ENCODE data around the gene TMEM147.
A peak's percentile ranks its signal among the peaks of the same experiment; 100 is the strongest.

TMEM147 gene, protein sequence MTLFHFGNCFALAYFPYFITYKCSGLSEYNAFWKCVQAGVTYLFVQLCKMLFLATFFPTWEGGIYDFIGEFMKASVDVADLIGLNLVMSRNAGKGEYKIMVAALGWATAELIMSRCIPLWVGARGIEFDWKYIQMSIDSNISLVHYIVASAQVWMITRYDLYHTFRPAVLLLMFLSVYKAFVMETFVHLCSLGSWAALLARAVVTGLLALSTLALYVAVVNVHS

DNA sequence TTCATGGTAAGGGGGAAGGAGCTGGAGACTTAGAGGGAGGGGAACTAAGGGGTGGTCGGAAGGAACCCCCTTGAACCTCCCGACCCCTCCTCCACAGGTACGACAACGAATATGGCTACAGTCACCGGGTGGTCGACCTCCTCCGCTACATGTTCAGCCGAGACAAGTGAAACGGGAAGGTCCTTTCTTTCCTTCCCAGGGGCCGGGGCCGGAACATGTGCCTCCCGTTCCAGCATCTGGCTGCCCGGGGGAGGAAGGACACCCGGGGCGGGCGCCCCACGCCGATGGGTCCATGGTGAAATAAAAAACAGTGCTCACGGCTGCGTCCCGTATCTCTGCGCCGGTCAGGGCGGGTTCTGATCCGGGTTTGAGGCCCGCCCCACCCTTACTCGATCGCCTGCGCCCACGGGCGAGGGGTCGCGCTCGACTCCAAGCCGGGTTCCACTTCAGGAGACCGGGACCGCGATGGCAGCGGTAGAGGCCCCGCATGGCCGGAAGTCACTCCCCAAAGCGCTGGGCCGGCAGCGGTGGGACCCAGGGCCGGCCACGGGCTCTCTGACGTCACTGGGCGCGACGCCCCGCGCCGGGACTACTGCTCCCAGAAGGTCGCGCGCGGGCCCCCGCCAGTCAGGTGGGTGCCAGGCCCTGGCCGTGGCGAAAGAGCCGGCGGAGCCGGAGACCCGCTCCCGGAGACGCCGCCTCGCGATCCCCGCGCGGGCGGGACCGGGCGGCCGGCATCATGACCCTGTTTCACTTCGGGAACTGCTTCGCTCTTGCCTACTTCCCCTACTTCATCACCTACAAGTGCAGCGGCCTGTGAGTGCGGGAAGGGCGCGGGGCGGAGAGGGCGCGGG lies at the start of gene TMEM147:
TMEM147 (plus strand) TSS at position 626 of the 854 bp plus-strand sequence; CDS start at position 740, 114 bp downstream.
- peak; percentile 94 for DNase-seq

DNA sequence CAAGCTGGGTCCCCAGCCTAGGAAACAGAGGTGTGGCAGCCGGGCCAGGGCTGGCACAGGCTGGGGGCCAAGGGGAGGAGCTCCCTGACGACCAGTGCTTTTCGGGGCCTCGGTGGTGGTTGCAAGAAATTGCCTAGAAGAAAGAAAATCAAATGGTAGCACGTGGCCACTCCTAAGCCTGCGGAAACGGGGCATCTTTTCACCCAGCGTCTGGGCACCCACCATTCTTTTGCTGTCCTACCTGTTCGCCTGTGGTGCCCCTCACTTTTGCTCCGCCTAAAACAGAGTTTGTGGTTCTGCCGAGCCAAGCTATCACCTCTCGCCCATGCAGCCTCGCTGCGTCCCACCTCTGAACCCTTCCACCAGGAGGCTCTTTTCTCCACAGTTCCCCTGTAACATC lies 48.0 kb upstream of the TMEM147 start:
- DNase-seq, result no peak

DNA sequence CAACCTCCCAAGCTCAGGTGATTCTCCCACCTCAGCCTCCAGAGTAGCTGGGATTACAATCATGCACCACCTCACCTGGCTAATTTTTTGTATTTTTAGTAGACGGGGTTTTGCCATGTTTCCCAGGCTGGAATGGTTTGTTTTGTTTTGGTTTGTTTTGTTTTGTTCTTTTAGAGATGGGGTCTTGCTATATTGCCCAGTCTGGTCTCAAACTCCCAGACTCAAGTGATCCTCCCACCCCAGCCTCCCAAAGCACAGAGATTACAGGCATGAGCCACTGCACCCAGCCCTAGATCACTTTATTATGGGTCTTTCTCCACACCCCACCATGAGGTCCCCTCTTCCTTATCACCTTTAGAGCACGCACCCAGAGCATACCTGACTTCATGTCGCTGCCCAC lies 47.2 kb upstream of the TMEM147 start:
- DNase-seq, result no peak

DNA sequence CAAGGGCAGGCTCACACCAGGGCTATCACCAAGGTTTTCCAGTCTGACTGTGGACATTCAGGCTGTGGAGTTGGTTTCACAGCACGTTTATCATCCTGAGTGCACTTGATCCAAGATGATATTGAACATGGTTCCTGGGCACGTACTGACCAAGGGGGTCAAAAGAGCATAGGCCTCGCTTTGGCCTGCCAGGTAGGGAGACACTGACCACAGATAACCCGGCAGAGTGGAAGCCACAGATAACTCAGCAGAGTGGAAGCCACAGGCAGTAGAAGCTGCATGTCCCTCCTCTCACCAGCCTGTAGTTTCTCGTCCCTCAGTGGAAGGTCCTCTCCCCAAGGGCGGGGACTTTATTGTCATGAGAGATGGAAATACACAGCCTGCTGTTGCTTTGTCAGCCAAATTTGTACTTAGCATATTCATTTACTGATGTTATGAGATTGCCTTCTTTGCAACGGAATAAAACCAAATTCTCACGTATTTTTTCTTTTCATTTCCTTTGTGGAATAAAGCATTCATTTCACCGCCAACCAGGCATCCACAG lies 46.4 kb upstream of the TMEM147 start:
- DNase-seq, result peak; percentile 16

DNA sequence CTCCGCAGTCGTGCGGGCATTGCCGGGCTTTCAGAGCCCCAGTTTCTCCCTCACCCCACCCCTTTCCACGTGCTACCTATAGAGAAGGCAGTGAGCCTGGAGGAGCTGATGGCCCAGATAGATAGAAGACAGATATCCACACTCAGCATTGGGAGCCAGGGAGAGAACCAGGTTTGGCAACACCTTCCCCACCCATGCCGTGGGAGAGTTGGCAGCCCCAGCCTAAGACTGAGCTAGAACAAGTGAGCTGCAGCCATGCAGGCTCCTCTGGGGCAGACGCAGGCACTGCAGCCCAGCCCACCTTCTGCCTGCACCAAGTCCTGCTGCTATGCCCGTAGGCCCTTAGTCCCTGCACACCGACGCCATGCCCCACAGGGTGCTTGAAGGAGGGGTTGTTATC lies 44.8 kb upstream of the TMEM147 start:
- DNase-seq, result no peak

DNA sequence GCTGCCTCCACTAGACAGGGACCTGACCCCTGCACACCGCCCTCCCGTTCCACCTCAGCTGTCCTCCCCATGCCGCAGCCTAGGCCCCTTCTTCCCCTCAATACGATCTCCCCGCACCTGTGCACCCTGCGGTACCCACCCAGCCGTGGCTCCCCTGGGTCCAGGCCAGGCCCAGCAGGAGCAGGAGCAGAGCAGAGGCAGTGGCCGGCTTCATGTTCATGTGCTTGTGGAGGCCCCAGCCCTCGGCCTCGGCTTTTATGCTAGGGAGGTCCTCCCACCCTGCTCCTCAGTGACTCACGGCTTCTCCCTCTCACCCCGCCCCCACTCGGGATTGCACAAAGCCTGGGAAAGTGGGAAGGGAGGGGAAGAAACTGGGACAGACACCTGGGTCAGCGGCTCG lies 43.7 kb upstream of the TMEM147 start:
- no peak for DNase-seq

DNA sequence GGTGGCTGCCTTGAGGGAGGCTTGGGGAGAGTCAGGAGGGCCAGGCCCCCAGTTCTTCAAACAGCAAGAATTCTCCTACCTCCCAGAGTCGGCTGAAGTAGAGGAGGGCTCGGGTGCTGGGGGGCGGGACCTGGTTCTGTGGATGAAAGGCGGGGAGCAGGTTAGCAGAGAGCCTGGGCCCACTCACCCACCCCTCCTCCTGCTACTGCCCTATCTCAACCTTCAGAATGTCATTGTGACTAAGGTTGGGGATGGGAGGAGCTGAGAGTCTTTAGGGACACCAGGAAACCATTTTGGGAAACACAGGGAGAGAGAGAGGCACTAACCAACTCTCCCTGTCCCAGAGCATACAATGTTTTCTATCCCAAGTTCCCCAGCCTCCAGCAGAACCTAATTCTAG lies 42.7 kb upstream of the TMEM147 start:
- no peak for DNase-seq

DNA sequence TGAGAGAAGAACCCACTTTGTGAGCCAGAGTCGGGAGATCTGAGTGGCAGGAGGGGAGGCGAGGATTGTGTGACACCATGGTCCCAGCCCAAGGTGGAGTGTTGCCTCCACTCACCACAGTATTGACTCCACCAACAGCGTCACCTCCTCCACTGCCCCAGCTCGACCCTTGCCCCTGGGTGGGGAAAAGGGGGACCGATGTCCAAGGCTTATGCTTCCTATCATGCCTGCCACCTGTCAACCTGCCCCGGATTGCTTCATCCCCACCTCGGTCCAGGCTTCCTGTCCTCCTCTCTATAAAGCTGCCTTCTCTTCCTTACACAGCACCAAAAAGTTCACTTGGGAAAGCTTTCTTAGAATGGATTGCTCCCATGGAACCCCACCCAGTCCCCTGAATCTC lies 39.4 kb upstream of the TMEM147 start:
- no peak for DNase-seq

DNA sequence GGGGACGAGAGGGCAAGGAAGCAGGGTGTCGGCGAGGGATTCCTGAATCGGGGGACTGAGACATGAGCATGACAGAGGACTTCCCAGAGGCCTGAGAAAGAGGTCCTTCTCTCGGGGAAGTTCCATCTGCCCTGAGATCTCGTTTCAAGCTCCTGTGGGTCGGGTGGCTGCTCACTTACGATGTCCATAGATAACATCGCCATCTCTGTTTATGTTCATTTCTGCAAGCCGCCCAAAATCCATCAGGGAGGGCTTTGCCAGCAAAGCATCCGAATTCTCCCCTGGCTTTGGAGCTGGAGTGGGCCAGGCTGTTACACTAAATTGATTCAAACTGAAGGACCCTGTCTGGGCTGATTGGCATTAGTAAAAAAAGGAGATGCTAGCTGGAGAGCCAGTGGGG lies 37.9 kb upstream of the TMEM147 start:
- DNase-seq, result no peak

DNA sequence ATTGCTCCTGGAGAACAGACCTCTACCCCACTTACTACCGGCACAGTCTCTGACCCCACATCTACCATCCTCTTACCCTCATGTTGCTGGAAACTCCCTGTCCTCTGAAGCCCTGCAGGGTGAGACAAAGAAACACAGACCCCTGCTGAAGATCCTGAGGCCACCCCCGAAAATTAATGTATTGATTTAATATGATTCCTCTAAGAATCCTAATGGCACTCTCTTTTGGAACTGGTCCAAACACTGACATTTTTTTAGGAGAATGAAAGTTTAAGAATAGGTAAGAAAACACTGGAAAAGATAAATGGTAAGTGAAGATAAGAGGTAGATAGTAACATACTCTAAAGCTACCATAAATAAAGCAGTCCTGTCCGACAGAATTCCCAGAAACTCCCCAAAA lies 37.3 kb upstream of the TMEM147 start:
- no peak for DNase-seq

DNA sequence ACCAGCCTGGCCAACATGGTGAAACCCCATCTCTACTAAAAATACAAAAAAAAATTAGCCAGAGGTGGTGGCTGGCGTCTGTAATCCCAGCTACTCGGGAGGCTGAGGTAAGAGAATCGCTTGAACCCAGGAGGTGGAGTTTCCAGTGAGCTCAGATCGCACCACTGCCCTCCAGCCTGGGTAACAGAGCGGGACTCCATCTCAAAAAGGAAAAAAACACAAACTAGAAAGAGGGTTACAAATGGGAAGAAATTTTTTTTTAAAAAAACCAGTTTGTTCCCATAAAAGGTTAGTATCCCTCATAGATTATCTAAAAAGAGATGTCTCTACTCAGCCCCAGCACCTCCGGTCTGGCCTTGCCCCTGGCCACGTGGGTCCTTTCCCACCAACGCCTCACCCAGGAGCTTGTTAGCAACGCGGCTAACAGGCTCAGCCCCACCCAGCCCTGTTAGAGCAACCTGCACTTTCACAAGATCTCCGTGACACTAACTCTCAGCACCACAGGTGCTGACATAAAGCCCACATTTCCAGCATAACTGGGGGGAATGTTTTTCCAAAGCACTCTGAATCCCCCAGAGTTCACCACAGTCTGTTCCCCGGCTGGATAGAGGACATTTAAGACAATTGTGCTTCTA lies 36.3 kb upstream of the TMEM147 start:
- peak; percentile 42 for DNase-seq

DNA sequence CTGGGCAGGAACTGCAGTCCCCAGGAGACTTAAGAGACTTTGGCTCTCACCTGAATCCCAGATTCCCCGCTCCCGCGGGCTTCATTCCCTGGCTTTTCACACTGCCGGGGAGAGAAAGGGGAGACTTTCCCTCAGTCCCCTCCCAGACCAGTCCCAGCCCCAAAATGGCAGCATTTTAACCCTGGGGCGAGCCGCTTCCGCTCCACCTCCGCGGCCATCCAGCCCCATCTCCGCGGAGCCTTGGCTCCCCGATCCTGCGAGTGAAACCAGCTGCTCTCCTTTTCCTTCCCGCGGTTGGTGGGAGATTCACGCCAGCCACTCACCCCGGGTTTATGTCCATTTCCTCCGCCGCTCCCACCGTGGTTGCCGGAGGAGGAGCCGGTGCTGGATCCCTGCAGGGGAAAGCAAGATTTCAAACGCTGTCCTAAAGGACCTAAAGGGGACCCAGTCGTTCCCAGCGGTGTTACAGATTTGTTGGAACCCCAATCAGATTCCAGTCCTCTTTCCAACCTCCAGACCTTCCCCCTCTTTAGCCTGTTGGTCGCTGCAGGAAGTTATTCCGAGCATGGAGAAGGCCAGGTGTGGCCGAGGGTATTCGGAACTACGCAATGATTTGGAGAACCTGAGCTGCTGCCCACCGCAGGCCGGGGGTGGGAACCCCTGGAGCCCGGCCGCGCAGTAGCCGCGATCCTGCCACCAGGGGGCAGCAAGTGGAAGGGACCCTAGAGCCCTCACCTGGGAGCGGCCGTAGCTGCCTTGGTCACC lies 35.4 kb upstream of the TMEM147 start:
- peak; percentile 78 for DNase-seq

DNA sequence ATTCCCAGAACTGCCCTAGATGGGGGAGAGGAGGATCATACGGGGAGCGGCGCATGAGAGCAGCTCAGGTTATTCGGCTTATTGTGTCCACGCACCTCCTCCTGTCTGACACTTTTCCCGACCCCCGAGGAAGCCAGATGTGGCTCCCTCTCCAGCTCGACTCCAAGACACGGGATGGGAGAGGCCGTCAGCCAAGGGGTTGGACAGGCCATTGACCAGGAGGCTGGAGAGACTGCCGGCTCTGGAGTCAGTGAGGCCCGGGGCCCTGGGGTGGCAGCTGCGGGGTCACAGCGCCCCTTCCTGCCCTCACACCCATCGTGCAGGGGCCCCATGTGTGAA lies 34.8 kb upstream of the TMEM147 start:
- no peak for DNase-seq

DNA sequence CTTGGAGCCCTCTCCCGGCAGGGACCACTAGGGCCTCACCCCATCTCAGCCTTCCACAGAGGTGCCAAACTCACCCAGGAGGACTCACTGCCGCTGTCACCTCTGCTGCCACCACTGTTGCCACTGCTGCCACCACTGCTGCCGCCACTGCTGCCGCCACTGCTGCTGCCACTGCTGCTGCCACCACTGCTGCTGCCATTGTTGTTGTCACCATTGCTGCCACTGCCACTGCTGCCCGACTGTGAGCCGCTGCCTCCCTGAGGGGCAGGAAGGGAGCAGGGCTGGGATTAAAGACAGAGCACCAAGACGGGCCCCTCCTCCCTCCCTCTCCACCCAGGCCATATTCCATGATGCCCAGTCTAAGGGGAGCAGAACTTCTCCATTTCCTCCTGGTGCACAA lies 34.1 kb upstream of the TMEM147 start:
- DNase-seq, result no peak

DNA sequence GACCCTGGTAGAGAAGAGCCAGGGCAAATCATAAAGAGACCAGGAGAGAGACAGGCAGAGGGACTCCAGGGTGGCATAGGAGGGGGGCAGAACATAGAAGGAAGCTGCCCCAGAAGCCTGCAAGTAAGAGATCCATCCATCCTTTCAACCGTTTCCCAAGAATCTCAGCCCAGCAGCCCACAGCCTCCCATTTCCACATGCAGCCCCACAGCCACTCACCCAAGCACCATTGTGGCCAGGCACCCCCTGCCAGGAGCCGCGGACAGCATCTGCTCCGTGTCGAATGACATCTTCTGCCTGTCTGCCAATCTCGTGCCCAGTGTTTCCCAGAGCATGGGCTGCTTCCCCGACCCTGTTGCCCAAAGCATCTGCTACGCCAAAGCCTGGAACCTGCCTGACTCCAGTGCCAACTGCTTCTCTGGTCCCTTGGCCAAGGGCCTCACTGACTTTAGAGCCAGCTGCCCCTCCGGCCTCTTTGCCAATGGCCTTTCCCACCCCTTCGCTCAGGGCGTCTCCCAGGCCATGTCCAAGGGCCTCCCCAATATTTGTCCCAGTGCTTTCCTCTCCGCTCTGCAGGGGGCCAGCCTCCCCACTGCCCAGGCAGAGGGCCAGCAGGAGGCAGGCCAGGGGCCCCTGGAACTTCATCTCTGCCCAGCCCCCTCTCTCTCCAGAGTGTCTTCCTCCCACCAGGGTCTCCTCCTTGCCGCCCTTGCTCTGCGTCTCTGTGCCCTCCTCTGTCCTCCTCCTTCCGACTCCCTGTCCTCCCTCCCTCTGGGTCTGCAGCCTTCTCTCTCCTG lies 32.4 kb upstream of the TMEM147 start:
- no peak for DNase-seq

DNA sequence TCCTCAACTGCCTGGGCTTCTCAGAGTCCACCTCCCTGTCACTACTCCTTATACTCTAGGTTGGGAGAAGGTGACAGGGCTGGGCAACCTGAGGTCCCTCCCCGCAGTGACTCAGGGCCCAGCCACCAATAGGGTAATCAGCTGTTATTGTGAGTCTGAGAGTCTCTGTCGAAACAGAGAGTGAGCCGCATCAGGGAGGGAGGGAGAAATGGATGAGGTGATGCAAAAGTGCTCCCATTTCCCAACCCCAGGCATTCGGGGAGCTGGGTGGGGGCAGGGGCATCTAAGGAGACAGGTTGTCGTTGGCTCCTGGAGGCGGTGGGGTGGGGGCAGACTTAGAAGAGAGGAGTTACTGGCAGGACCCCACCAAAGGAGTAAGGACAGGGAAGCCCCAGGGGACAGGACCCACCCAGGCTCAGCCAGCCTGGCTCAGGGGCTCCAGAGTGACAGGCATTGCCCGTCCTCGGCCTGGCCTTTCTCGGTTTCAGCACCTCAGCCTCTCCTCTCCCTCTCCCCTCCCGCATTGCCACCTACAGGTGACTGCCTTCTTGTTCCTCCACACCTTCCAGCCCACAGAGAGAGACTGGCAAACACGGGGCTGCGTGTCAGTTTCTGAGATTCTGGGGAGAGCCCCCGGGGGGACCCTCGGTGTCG lies 31.7 kb upstream of the TMEM147 start, which contains the start of gene DMKN:
DMKN (minus strand) TSS at position 22 of the 654 bp plus-strand sequence. CDS start 174 bp downstream, outside the sequence.
- DNase-seq, result no peak

DNA sequence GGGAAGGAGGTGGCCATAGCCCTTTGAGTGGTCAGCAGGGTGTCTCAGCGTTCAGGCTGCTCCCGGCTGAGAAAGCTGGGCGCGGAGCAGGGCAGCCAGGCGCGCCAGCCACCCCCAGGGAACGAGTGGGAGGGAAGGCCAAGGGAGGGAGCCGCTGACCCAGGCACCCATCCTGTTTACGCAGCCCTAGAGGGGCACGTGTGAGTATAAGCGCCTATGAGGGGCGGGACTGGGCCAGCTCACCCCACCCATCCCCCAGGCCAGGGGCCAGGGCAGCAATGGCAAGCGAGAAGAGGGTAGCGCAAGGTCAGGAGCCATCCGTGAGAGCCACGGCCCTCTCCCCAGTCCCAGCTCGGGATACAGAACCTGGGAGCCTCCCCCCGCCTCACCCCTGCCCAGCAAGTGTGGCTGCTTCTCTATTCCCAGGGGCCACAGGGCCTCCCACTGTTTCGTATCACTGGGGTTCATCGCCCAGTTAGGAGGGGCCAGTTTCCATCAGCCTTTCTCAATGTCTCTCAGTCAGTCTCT lies 31.1 kb upstream of the TMEM147 start:
- no peak for DNase-seq

DNA sequence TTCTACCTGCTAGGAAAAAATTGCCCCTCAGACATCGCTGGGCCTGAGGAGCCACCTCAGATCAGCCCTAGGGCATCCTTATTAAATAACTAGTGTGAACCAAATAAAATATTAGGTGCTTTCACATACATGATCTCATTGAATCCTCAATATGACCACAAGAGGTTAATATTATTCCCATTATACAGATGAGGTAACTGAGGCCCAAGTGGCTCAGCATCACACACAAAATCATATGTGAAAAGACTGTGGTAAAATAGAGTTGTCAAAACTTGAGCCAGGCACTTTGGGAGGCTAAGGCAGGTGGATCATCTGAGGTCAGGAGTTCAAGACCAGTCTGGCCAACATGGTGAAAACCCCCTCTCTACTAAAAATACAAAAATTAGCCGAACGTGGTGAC lies 29.1 kb upstream of the TMEM147 start:
- no peak for DNase-seq

DNA sequence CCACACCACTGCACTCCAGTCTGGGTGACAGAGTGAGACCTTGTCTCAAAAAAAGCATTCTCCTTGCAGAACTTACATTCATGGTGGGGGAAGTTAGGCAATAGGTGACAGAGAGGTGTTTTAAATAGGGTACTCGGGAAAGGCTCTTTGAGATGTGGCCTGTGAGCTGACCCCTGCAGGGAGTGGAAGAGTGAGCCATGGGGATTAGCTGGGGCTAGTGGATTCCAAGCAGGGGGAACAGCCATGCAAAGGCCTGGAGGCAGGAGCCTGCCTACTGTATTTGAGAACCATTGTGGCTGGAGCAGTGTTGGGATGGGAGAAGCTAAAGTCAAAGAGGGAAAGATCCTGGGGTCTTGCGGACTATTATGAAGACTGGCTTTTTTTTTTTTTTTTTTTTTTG lies 28.1 kb upstream of the TMEM147 start:
- DNase-seq, result no peak

DNA sequence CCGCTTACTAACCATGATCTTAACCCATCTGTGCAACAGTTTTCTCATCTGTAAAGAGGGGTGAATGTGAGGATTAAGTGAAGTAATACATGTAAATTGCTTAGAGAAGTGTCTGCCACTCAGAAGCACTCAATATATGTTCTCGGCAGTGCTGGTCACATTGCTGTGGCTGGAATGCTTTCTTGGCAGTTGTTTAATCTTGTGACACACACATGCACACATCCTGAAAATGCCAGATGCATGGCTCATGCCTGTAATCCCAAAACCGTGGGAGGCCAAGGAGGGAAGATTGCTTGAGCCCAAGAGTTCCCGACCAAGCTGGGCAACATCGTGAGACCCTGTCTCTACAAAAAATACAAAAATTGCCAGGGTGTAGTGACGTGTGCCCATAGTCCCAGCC lies 27.1 kb upstream of the TMEM147 start:
- no peak for DNase-seq

DNA sequence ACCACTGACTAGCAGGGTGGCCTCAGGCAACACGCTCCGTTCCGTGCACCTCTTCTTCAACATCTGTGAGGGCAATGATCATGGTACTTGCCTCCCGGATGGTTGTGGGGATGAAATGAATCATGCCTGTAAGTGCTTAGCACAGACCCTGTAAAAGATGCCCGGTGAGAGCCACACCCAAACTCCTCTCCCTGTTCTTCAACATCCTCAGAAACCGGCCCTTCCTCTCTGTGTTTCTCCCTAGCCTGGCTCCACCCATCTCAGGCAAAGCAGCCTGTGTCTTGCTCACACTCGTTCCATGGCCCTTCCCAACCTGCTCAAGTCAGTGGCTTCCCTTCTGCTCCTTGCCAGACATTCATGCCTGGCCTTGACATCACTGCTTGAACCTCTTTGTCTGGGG lies 26.1 kb upstream of the TMEM147 start:
- no peak for DNase-seq
